Kidney epithelial cell (primary cell): Measurements from ENCODE around the gene HS6ST2. TPM values are rescaled to one million over a fixed set of nuclear protein-coding genes. Genes with fewer than 3 reads are reported as not detected.

ENCODE experiments used
- DNase-seq: peaks from one replicate; pipeline ENCODE4 v3.0.0-alpha.2; 2010; ENCODE audit warnings: low read depth
- H3K27me3 ChIP-seq: 2 replicates; pipeline ENCODE4 v1.6.0; 2011; ENCODE audit warnings: low read length; ENCODE audit not compliant: control insufficient read depth, insufficient read depth
- H3K36me3 ChIP-seq: 2 replicates; pipeline ENCODE4 v1.5.1; 2011; ENCODE audit warnings: low read length; ENCODE audit not compliant: control insufficient read depth, insufficient read depth
- H3K4me3 ChIP-seq: 2 replicates; pipeline ENCODE4 v1.5.1; 2011; ENCODE audit warnings: low read depth, mild to moderate bottlenecking, control low read depth, low read length
- CTCF ChIP-seq: IDR thresholded peaks from 2 replicates; pipeline ENCODE4 v1.5.1; 2011; ENCODE audit warnings: mild to moderate bottlenecking, moderate library complexity, low read length, control low read depth, inconsistent platforms; ENCODE audit not compliant: insufficient read depth, poor library complexity, severe bottlenecking
- total RNA-seq: library from RNA; depleted of rRNA; stranded (reverse); fragments of >200 nt; gene quantifications from 2 replicates; pipeline ENCODE4 v1.2.3, GENCODE V29; 2015

The HS6ST2 gene
- total RNA-seq, 1 donor from 2014 or later, result 8.4 TPM

- no peak for TF ChIP-seq CTCF
- Histone ChIP-seq H3K4me3 (no peak overlapping the region), H3K36me3 (no peaks in the 10 kb centered on the region), H3K27me3 (no peaks in the 10 kb centered on the region)
- DNase-seq, result no peak
These were observed 243.5 kb downstream of the HS6ST2 start for GRCh38 chrX:132714913-132715312.

DNA sequence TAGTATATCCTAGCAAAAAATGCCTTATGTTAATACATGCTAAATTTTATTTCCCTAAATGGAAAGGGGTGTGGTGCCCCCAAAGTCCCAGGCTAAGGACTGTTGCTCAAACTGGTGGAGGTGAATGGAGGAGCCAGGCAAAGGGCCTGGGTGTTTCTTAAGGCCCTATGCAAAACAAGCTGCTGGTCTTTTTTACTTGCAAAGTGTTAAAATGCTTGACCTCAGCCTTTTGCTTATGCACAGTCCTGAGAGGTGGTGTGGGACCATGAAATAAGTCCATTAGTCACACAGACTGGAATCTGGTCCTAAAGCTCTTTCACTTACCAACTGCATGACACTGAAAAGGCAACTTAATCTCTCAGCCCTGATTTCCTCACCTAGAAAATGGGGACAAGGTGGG is 246.1 kb downstream of the HS6ST2 start:
- Histone ChIP-seq H3K36me3 (no peaks in the 10 kb centered on the region), H3K27me3 (no peaks in the 10 kb centered on the region), H3K4me3 (no peak overlapping the region)
- no peak for TF ChIP-seq CTCF
- no peak for DNase-seq

GRCh38 chrX:132710656-132711155 is 247.7 kb downstream of the HS6ST2 start:
- DNase-seq, result no peak
- no peak for TF ChIP-seq CTCF
- Histone ChIP-seq H3K4me3 (no peak overlapping the region), H3K36me3 (no peaks in the 10 kb centered on the region), H3K27me3 (no peaks in the 10 kb centered on the region)

DNA sequence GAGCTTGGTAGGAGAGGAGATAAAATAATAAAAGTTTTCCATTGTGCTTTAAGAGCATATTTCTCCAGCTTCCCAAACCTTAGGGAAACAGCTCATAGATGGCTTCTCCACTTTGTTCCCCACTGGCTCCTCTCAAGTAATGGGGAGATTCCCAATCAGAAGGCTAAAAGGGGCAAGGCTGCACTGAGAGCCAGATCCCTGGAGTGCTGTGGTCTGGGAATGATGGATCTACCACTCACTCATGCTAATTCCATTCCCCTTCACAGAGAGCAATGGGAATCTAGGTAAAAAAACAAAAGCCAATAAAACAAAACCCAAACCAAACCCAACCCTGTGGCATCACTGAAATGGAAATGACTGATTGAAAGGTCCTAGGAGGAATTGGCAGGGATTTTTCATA is 249.9 kb downstream of the HS6ST2 start:
- TF ChIP-seq CTCF, result no peak
- H3K27me3 ChIP-seq, result no peaks in the 10 kb centered on the region

GRCh38 chrX:132704769-132705168 is 253.7 kb downstream of the HS6ST2 start:
- no peaks in the 10 kb centered on the region for H3K27me3 ChIP-seq
- H3K36me3 ChIP-seq, result no peaks in the 10 kb centered on the region
- no peak for DNase-seq
- no peak overlapping the region for H3K4me3 ChIP-seq
- TF ChIP-seq CTCF, result no peak

More for the DNA sequence above, 249.9 kb downstream of the HS6ST2 start:
- no peak for DNase-seq
- H3K36me3 ChIP-seq, result no peaks in the 10 kb centered on the region
- H3K4me3 ChIP-seq, result no peak overlapping the region

- no peak overlapping the region for H3K4me3 ChIP-seq
- H3K36me3 ChIP-seq, result no peaks in the 10 kb centered on the region
- DNase-seq, result no peak
- H3K27me3 ChIP-seq, result no peaks in the 10 kb centered on the region
- TF ChIP-seq CTCF, result no peak
These were observed 264.0 kb downstream of the HS6ST2 start for GRCh38 chrX:132694382-132694781.
